Urinary bladder (tissue), 4 donors: ENCODE data around the gene C7orf57. TPM values are rescaled to one million over a fixed set of nuclear protein-coding genes. Genes with fewer than 3 reads are reported as not detected.

Experiments used
- DNase-seq: peaks from one replicate; pipeline ENCODE4 v3.0.0-alpha.2; 2015; ENCODE audit errors: extremely low spot score
- H3K27ac ChIP-seq: one replicate; pipeline ENCODE4 v1.5.1; 2013; ENCODE audit warnings: low read depth, mild to moderate bottlenecking, moderate library complexity
- H3K36me3 ChIP-seq: one replicate; pipeline ENCODE4 v1.6.1; 2013; ENCODE audit warnings: mild to moderate bottlenecking, moderate library complexity; ENCODE audit not compliant: insufficient read depth
- H3K4me1 ChIP-seq: one replicate; pipeline ENCODE4 v1.6.1; 2013; ENCODE audit warnings: mild to moderate bottlenecking, moderate library complexity; ENCODE audit not compliant: insufficient read depth
- H3K4me3 ChIP-seq: one replicate; pipeline ENCODE4 v1.5.1; 2013; ENCODE audit warnings: low read depth, low read length
- WGBS: extraction: QIAGEN DNeasy Blood & Tissue Kit; methylation state at CpG from one replicate; pipeline ENCODE4 v1.1.7; 2013; 5-methylcytosine and 5-hydroxymethylcytosine counted together
- polyA plus RNA-seq: library from polyadenylated mRNA; stranded (reverse); fragments of 200-250 nt; gene quantifications from one replicate; pipeline ENCODE4 v1.2.3, GENCODE V29; 2013
- total RNA-seq: library from RNA; depleted of rRNA; stranded (reverse); fragments of >200 nt; gene quantifications from one replicate; pipeline ENCODE4 v1.2.3, GENCODE V29; 2014
- donor health status: healthy with polysubstance abuse.
- donor health status: healthy.

C7orf57 gene
- total and polyA plus RNA-seq, 2 donors = 0.21 TPM; not detected in 1

DNA sequence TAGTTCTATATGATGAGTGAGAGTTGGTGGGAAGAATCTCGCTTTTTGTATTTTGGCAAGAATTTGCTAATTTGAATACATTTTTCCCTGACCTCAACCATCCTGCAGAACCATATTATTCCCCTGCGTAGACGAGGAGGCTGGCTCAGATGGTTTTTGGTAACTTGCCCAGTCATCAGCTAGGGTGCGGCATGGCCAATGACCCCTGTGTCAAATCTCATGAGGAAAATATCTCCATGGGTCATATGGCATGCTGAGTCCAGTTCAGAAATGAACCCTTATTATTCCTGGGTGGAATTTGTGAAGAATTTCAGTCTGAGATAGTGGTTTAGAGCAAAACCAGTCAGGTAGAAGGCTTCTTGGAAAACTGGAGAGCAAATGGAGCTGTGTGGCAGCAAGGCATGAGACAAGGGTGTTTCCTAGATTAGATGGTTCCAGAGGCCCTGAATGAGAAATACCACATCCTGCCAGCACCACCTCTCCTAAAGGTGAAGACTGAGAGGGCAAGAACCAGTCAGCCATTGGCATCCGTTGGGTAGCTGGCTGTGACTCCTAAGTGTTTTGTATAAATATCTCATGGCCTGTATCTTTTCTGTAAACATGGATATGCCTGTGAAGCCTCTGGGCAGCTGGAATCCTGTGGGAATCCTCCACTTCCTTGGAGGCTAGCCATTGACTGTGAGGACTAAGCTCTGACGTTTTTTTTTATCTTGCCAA lies 47.9 kb downstream of the C7orf57 start:
- Histone ChIP-seq H3K4me1 (peaks cover 2% of the 10 kb centered on the region), H3K4me3 (no peak overlapping the region), H3K36me3 (no peaks in the 10 kb centered on the region), H3K27ac (no peak overlapping the region)
- DNase-seq = no peak
- WGBS = 44% methylated on average over 6 of the region's 6 CpGs

DNA sequence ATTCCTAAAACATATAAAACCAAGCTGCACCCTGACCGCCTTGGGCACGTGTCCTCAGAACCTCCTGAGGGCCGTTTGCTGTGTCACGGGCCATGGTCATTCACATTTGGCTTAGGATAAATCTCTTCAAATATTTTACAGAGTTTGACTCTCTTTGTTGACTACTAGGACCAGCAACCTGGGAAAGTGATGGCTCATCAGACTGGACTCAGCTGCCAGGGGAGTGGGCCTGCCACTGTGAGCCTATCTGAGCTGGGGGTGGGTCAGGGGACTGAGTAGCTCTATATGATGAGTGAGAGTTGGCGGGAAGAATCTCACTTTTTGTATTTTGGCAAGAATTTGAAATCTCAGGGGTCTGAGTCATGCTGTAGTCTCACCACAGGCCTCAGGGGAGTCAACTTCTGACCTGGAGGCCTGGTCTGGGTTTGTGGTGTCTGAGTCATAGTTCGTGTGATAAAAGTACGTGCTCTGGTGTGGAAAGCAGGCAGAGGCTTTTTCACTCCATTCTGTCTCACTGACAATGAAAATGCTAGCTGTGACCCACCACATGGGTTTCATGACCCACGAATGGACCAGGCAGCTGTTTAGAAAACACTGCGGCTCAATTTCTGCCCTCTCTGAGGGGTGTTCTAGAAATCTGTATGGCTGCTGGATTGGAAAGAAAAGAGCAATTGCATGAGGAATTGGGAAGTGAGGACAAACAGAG lies 49.5 kb downstream of the C7orf57 start:
- Histone ChIP-seq H3K4me3 (no peak overlapping the region), H3K36me3 (no peaks in the 10 kb centered on the region), H3K4me1 (peaks cover 2% of the 10 kb centered on the region), H3K27ac (peak overlapping the region; percentile 68)
- WGBS = 59% methylated on average over 9 of the region's 9 CpGs
- DNase-seq = no peak

DNA sequence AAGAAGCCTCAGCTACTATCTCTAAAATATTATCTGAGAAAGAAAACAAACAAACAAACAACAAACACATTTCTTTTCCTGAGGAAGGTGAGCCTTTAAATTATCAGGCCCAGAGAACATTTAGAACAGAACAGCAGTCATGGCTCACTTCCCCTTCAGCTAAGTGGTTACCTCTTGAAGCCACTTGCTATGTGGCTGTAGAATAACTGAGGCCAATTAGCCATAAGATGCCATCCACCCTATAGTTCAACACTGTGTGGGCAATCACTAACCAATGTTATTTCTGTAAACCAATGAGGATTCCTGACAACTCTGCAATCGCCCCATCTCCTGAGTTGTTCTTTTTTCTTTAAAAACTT lies 50.1 kb downstream of the C7orf57 start:
- Histone ChIP-seq H3K4me3 (no peak overlapping the region), H3K36me3 (no peaks in the 10 kb centered on the region)
- 96% methylated on average over 1 of the region's 1 CpG for WGBS

DNA sequence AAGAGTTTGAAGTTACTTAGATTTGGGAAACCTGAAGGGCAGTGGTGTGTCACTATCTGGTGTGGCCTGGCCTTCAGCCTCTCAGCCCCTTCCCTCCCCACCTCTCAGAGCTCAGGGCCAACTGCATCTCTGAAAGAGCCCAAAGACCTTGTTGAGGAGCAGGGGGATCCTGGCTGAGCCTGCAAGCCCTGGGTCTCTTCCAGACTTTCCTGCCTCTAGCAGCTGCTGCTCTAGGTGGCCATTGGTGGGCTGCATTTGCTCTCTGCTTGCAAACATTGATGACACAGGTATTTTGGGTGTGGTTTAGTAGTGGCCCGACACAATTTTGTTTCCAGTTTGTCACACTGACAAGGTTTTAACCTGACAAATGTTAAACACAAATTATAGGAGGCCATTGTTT lies 50.6 kb downstream of the C7orf57 start:
- no peak for DNase-seq
- Histone ChIP-seq H3K4me3 (no peak overlapping the region), H3K4me1 (peaks cover 2% of the 10 kb centered on the region), H3K36me3 (no peaks in the 10 kb centered on the region), H3K27ac (no peak overlapping the region)
- 84% methylated on average over 1 of the region's 1 CpG for WGBS

More for the DNA sequence above, 50.1 kb downstream of the C7orf57 start:
- H3K4me1 ChIP-seq = peaks cover 2% of the 10 kb centered on the region
- H3K27ac ChIP-seq = no peak overlapping the region
- DNase-seq = no peak

DNA sequence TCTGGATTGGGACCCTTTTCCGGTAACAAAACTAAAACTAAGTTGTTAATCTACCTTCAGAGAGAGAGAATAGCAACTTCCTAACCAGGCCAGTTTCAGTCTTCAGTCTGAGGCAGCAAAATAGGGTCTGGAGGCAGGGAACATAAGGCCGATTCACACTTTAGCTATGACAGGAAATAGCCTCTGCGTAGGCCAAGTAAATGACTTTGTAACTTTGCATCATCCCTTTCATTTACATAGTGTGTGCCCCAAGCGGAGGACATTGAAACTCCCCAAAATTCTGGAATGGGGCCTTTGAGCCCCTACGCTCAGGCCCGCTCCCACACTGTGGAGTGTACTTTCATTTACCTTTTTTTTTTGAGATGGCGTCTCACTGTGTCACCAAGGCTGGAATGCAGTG lies 52.0 kb downstream of the C7orf57 start:
- H3K4me3 ChIP-seq = no peak overlapping the region
- no peaks in the 10 kb centered on the region for H3K36me3 ChIP-seq
- peak overlapping the region; percentile 30 for H3K27ac ChIP-seq
- no peak for DNase-seq
- WGBS = 92% methylated on average over 7 of the region's 7 CpGs
- H3K4me1 ChIP-seq = peaks cover 2% of the 10 kb centered on the region

DNA sequence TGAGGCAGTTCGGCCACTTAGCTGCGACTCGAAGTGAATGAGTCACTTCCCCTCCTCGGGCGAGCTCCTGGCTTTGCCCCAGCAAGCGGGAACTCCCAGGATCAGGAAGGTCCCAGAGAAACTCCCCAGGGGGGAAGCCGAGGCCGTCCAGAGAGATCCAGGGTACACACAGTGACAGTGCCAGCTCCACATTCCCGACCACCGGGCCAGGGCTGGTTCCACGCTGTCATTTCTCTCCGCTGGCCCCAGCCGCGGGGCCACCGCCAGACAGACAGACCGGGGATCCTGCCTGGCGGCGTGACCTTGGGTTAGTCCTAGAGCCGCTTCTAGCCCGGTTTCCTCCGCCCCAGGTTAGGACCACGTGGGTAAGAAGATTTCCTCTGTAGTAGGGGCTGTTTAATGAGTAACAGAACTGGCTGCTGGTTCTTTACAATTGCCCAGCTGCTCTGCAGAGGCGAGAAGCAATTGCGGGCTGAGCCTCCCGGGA lies 53.3 kb downstream of the C7orf57 start:
- H3K4me3 ChIP-seq = peak overlapping the region; percentile 63
- no peaks in the 10 kb centered on the region for H3K36me3 ChIP-seq
- peak overlapping the region; percentile 84 for H3K27ac ChIP-seq
- WGBS = under 1% methylated on average over 25 of the region's 25 CpGs
- no peak for DNase-seq
- peaks cover 2% of the 10 kb centered on the region for H3K4me1 ChIP-seq

DNA sequence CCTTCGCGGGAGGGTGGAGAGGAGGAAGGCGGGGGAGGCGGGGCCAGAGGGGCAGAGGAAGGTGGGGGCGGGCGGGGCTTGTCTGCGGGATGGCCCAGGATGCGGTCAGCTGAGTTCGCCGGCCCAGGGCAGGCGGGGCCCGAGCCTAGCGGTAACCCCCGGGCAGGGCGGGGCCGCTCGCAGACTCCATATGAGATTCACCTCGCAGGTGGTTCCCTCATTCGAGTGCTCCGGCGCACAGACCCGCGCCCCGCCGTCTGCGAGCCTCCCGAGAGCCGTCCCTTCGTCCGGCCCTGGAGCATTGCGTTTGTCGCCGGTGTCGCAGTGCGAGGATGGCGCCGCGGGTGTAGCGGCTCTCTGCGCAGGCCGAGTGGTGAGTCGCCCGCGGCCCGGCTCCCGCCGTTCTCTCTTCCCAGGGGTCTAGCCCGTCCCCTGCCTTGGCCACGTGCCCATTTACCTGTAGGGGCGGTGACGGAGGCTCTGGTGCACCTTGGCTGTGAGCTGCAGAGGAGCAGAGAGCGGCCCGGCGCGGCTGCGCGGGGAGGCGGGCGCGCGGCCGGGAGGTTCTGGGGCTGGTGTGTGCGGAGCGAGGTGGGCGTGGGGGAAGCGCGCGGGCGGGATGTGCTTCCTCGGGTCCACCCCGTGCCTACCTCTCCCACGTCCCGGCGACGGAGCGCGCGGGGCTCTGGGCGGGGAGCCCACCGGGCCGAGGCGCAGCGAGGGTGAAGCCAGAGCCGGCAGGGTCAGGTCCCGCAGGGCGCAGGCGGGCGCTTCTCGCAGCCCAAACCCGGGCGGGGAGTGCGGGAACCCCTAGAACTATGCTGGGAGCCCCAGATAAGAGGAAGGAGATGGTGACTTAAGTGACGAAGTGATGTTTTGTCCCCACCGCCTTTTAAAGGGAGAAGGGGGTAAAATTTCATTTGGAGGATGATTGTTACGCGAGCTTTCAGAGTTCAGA lies 54.0 kb downstream of the C7orf57 start, which contains the start of gene UPP1:
TSS of gene UPP1 (plus strand) at position 220 of the 958 bp plus-strand sequence. CDS start 5,519 bp downstream, outside the sequence.
- Histone ChIP-seq H3K36me3 (no peaks in the 10 kb centered on the region), H3K27ac (peak within 1 kb of the TSS; percentile 84), H3K4me3 (peak within 1 kb of the TSS; percentile 63), H3K4me1 (peaks cover 2% of the 10 kb centered on the region)
- no peak for DNase-seq
- 4% methylated on average over 96 of the region's 96 CpGs for WGBS

DNA sequence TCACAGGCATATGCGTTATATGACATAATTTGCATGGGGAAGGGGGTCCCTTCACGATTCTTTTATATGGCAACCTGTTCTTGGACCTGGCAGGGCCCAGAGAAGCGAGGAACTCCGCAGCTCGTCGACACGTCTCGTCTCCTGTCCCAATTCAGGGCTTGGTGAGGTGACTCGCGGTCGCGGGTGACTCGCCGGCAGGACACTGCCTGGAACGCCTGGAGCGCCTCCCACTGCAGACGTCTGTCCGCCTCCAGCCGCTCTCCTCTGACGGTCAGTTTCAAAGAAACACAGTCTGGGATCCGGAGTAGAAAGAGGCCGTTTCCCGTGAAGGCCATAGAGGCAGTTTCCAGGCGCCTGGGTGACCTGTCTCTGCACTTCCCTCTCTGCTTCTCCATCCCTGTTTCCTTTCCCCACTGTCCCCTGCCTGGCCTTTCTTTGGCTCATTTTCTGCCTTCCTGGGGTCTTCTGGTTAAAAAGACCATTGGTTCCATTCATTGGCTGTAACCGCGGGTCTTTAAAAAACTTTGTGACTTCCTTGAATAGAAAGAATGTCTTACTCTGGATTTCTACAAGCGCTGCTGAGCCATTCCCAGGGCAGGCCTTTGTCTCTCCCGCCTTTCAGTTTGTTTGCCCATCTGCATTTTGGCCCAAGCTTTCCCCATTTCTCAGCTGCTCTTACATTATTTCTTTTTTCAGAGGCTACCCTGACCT lies 54.9 kb downstream of the C7orf57 start:
- no peak overlapping the region for H3K27ac ChIP-seq
- DNase-seq = no peak
- no peaks in the 10 kb centered on the region for H3K36me3 ChIP-seq
- H3K4me3 ChIP-seq = peak overlapping the region; percentile 63
- 60% methylated on average over 28 of the region's 28 CpGs for WGBS
- peaks cover under 1% of the 10 kb centered on the region for H3K4me1 ChIP-seq

DNA sequence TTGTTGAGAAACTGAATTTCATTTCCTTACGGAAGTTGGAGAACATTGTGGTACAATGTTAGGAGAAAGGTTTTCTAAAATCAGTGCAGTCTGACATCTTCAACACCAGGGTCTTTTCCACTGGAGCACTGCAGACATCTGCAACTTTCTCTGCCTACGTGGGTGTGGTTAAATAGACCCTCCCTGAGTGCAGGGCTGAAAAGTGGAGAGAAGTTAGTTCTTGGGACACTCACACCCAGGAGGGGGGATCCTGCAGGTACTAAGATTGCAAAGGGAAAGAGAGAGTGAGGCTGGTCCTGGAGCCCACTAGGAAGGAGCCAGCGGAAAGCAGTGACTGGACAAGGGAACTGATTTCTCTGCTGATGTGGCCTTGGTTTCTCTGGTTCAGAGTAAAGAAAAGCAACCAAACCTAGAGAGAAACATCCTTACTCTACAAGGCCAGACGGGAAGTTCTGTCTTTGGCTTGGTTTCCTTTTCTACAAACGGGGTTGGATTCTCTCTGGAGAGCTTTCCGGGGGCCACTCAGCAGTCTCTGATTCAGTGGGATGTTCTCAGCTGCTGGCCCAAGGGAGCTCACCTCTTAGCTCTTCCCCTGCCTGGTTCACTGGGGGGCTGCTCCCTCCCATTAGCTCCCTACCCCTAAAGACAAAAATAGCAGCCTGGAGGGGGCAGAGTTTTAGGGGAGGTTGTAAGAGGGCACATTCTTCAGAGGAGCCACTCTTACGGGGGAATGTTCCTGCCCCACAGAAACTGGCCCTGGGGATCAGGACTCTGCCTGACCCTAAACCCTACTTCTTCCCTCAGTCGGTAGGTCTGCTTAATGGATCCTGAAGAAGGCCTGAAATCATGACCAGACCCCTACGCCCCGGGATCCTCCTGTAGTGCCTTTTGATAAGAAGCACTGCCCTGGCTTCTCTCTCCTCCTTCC lies 56.4 kb downstream of the C7orf57 start:
- no peaks in the 10 kb centered on the region for H3K36me3 ChIP-seq
- 88% methylated on average over 10 of the region's 10 CpGs for WGBS
- H3K4me1 ChIP-seq = peaks cover 2% of the 10 kb centered on the region
- H3K4me3 ChIP-seq = no peak overlapping the region
- H3K27ac ChIP-seq = no peak overlapping the region
- no peak for DNase-seq

DNA sequence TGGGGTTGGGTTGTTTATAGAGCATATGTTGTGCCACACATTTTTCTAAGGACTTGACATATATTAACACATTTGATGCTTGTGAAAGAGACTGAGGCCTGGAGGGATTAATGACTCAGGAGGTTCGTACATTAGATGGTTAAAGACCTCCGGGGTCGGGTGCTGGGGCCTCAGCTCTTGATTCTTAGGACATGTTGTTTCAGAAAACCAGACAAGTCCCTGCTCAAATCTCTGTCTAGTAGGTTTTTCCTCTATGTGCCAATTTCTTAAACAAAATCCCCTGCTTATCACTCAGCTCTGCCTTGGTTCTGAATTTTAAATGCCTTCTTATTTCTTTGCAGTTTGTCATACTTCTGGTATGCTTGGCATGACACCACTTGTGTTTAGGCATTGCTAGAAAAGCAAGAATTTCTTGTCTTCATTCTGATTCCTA lies 59.5 kb downstream of the C7orf57 start:
- WGBS = 75% methylated on average over 3 of the region's 3 CpGs
- H3K4me3 ChIP-seq = no peak overlapping the region
- no peak overlapping the region for H3K27ac ChIP-seq
- peaks cover 2% of the 10 kb centered on the region for H3K4me1 ChIP-seq
- DNase-seq = no peak
- H3K36me3 ChIP-seq = no peaks in the 10 kb centered on the region

DNA sequence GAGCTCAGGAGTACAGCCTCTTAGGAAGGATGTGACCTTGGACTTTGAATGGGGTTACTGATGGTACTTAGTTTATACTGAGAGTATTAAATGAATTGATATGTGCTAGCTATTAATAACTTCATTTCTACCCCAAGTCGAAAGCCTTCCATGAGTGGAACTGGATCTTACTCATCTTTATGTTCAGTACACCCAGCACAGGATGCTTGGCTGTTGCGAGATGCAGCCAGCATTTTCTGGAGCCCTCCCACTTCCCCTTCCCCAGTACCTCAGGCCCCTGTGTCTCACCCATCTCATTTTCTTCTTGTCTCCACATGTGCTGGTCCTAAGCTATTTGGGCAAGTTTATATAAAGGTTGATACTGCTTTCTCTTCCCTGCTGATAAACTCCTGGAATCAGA lies 60.9 kb downstream of the C7orf57 start:
- DNase-seq = no peak
- Histone ChIP-seq H3K27ac (no peak overlapping the region), H3K4me1 (peaks cover 2% of the 10 kb centered on the region), H3K36me3 (no peaks in the 10 kb centered on the region), H3K4me3 (no peak overlapping the region)
- 79% methylated on average over 2 of the region's 2 CpGs for WGBS
